ENCODE measurements around the gene FYN. TPM values are rescaled to one million over a fixed set of nuclear protein-coding genes. Genes with fewer than 3 reads are reported as not detected.

Gene FYN
- total and polyA plus RNA-seq, 2 of the 13 experiments (the other 11 are each of a cell fraction or from before 2014, with no cell fraction given): 15.5 to 24.6 TPM

GRCh38 chr6:111802015-111802414, 71.2 kb downstream of the FYN start (continued):
- no peak for TF ChIP-seq E2F5 (CRISPR knock-in tag; conservative IDR thresholded peaks at IDR 0.05)
- no peak for TF ChIP-seq TCF7L2 (IDR thresholded peaks at IDR 0.05; ENCODE audit: low read depth, low read length)
- no peak for TF ChIP-seq AHDC1 (CRISPR knock-in tag; IDR thresholded peaks at IDR 0.05; ENCODE audit: borderline replicate concordance)
- no peak for TF ChIP-seq ZNF777 (CRISPR knock-in tag; IDR thresholded peaks at IDR 0.05)
- TF ChIP-seq ZNF512 (CRISPR knock-in tag; IDR thresholded peaks at IDR 0.05): no peak
- TF ChIP-seq ZNF34 (CRISPR knock-in tag; IDR thresholded peaks at IDR 0.05; ENCODE audit: borderline replicate concordance): no peak
- TF ChIP-seq NKX3-1 (CRISPR knock-in tag; IDR thresholded peaks at IDR 0.05): no peak
- TF ChIP-seq GATA4 (IDR thresholded peaks at IDR 0.05; ENCODE audit: borderline replicate concordance, low read depth): no peak
- no peak for TF ChIP-seq ARID2 (CRISPR knock-in tag; IDR thresholded peaks at IDR 0.05; ENCODE audit: borderline replicate concordance)
- no peak for TF ChIP-seq ZNF318 (CRISPR knock-in tag; IDR thresholded peaks at IDR 0.05)
- TF ChIP-seq NFIC (IDR thresholded peaks at IDR 0.05; ENCODE audit: low read length): no peak

Measured in HepG2 (cell line).